Neural progenitor cell (in vitro differentiated cells): ENCODE measurements around the gene ANK3. TPM values are rescaled to one million over a fixed set of nuclear protein-coding genes. Genes with fewer than 3 reads are reported as not detected.

Experiments used
- DNase-seq: peaks from one replicate; pipeline ENCODE4 v3.0.0-alpha.2; 2016; ENCODE audit warnings: low spot score
- H2AFZ ChIP-seq: fragments of 200-600 bp; sonication (generic); replicated peaks from 2 replicates; pipeline ENCODE4 v1.6.1; 2016; ENCODE audit warnings: antibody characterized with exemption
- H3F3A ChIP-seq: fragments of 200-600 bp; sonication (generic); 2 replicates; pipeline ENCODE4 v1.6.1; 2016; ENCODE audit warnings: antibody characterized with exemption, low read depth
- H3K27ac ChIP-seq: fragments of 200-600 bp; sonication (generic); 2 replicates; pipeline ENCODE4 v1.5.1; 2016; ENCODE audit warnings: mild to moderate bottlenecking
- H3K27me3 ChIP-seq: fragments of 200-600 bp; sonication (generic); 2 replicates; pipeline ENCODE4 v1.6.1; 2016; ENCODE audit warnings: mild to moderate bottlenecking, moderate library complexity
- H3K36me3 ChIP-seq: fragments of 200-600 bp; sonication (generic); 2 replicates; pipeline ENCODE4 v1.5.1; 2016
- H3K4me1 ChIP-seq: fragments of 200-600 bp; sonication (generic); 2 replicates; pipeline ENCODE4 v1.6.1; 2016; ENCODE audit warnings: mixed run types
- H3K4me2 ChIP-seq: fragments of 200-600 bp; sonication (generic); 2 replicates; pipeline ENCODE4 v1.6.1; 2016
- H3K4me3 ChIP-seq: fragments of 200-600 bp; sonication (generic); 2 replicates; pipeline ENCODE4 v1.5.1; 2016
- H3K79me2 ChIP-seq: fragments of 200-600 bp; sonication (generic); 2 replicates; pipeline ENCODE4 v1.6.1; 2016; ENCODE audit warnings: low read depth
- H3K9ac ChIP-seq: fragments of 200-600 bp; sonication (generic); 2 replicates; pipeline ENCODE4 v1.6.1; 2016
- H3K9me3 ChIP-seq: fragments of 200-600 bp; sonication (generic); 2 replicates; pipeline ENCODE4 v1.5.1; 2016; ENCODE audit warnings: low read depth
- H4K20me1 ChIP-seq: fragments of 200-600 bp; sonication (generic); 2 replicates; pipeline ENCODE4 v1.6.1; 2016; ENCODE audit warnings: low read depth
- H3K27ac Mint-ChIP-seq: 3 replicates; pipeline ENCODE4 v1.8.0; 2021; ENCODE audit warnings: mixed read lengths
- H3K27me3 Mint-ChIP-seq: 2 replicates; pipeline ENCODE4 v1.8.0; 2022; ENCODE audit warnings: low read depth, mild to moderate bottlenecking, inconsistent platforms, moderate library complexity, mixed read lengths; ENCODE audit not compliant: insufficient read depth
- H3K36me3 Mint-ChIP-seq: 3 replicates; pipeline ENCODE4 v1.8.0; 2021; ENCODE audit warnings: mixed read lengths
- H3K4me1 Mint-ChIP-seq: 3 replicates; pipeline ENCODE4 v1.8.0; 2021; ENCODE audit warnings: mixed read lengths
- H3K4me3 Mint-ChIP-seq: 3 replicates; pipeline ENCODE4 v1.8.0; 2021; ENCODE audit warnings: mild to moderate bottlenecking, moderate library complexity, mixed read lengths
- H3K9me3 Mint-ChIP-seq: 3 replicates; pipeline ENCODE4 v1.8.0; 2020; ENCODE audit warnings: mixed read lengths
- CTCF ChIP-seq: fragments of 200-600 bp; sonication (generic); IDR thresholded peaks from 2 replicates; pipeline ENCODE4 v1.5.1; 2017; ENCODE audit warnings: antibody characterized with exemption, mild to moderate bottlenecking
- EZH2 ChIP-seq: fragments of 200-600 bp; sonication (generic); IDR thresholded peaks from 2 replicates; pipeline ENCODE4 v1.6.1; 2017; ENCODE audit warnings: antibody characterized with exemption, mild to moderate bottlenecking, moderate library complexity
- EZH2phosphoT487 ChIP-seq: fragments of 200-600 bp; sonication (generic); IDR thresholded peaks from 2 replicates; pipeline ENCODE4 v1.6.1; 2017; ENCODE audit warnings: antibody characterized with exemption
- small RNA-seq: library from RNA; depleted of rRNA; stranded (forward); fragments of <200 nt; gene quantifications from one replicate; pipeline ENCODE3, GENCODE V24; 2015
- total RNA-seq: library from RNA; depleted of rRNA; stranded (reverse); fragments of >200 nt; gene quantifications from 2 replicates; pipeline ENCODE4 v1.2.3, GENCODE V29; 2015; ENCODE audit warnings: low replicate concordance

Gene ANK3
- total RNA-seq, 1 donor from 2014 or later, result 54.1 TPM

GRCh38 chr10:59980356-59980755 is 409.3 kb downstream of the ANK3 start:
- no peaks in the 10 kb centered on the region for H3K27me3 ChIP-seq
- no peak overlapping the region for H3K4me3 ChIP-seq
- H4K20me1 ChIP-seq, result no peaks in the 10 kb centered on the region
- no peaks in the 10 kb centered on the region for H3K79me2 ChIP-seq
- no peak overlapping the region for H3K27ac ChIP-seq
- TF ChIP-seq EZH2, result no peak
- no peak for TF ChIP-seq CTCF
- TF ChIP-seq EZH2phosphoT487, result no peak
- peaks cover 19% of the 10 kb centered on the region for H3K9me3 Mint-ChIP-seq
- no peak overlapping the region for H3K4me2 ChIP-seq
- peaks cover 3% of the 10 kb centered on the region for H3K4me1 Mint-ChIP-seq
- no peaks in the 10 kb centered on the region for H3K27me3 Mint-ChIP-seq
- H3K9me3 ChIP-seq, result no peaks in the 10 kb centered on the region
- no peaks in the 10 kb centered on the region for H3K4me1 ChIP-seq
- H2AFZ ChIP-seq, result no peak overlapping the region
- H3K9ac ChIP-seq, result no peak overlapping the region
- H3K36me3 Mint-ChIP-seq, result no peaks in the 10 kb centered on the region
- no peak for DNase-seq
- H3F3A ChIP-seq, result no peaks in the 10 kb centered on the region
- H3K36me3 ChIP-seq, result no peaks in the 10 kb centered on the region
- H3K27ac Mint-ChIP-seq, result no peak overlapping the region
- H3K4me3 Mint-ChIP-seq, result no peak overlapping the region

GRCh38 chr10:59977486-59977885 is 412.2 kb downstream of the ANK3 start:
- H3K4me2 ChIP-seq, result no peak overlapping the region
- H2AFZ ChIP-seq, result no peak overlapping the region
- Mint-ChIP-seq H3K4me1 (peaks cover 3% of the 10 kb centered on the region), H3K4me3 (no peak overlapping the region), H3K27ac (no peak overlapping the region), H3K27me3 (no peaks in the 10 kb centered on the region), H3K9me3 (peaks cover 22% of the 10 kb centered on the region), H3K36me3 (no peaks in the 10 kb centered on the region)
- no peak overlapping the region for H3K9ac ChIP-seq
- H3K79me2 ChIP-seq, result no peaks in the 10 kb centered on the region
- H3K27me3 ChIP-seq, result no peaks in the 10 kb centered on the region
- H3K9me3 ChIP-seq, result no peaks in the 10 kb centered on the region
- DNase-seq, result no peak
- no peak for TF ChIP-seq EZH2phosphoT487
- no peaks in the 10 kb centered on the region for H3K4me1 ChIP-seq
- H3K36me3 ChIP-seq, result no peaks in the 10 kb centered on the region
- H3K27ac ChIP-seq, result no peak overlapping the region
- H3K4me3 ChIP-seq, result no peak overlapping the region
- no peaks in the 10 kb centered on the region for H3F3A ChIP-seq
- H4K20me1 ChIP-seq, result no peaks in the 10 kb centered on the region

GRCh38 chr10:59976909-59977308 is 412.8 kb downstream of the ANK3 start:
- no peak overlapping the region for H3K27ac ChIP-seq
- TF ChIP-seq EZH2 (no peak), CTCF (no peak)
- H4K20me1 ChIP-seq, result no peaks in the 10 kb centered on the region
- no peak overlapping the region for H3K4me2 ChIP-seq
- H3K27me3 Mint-ChIP-seq, result no peaks in the 10 kb centered on the region
- H3K36me3 ChIP-seq, result no peaks in the 10 kb centered on the region
- no peak overlapping the region for H3K9ac ChIP-seq
- no peak overlapping the region for H3K4me3 Mint-ChIP-seq
- peaks cover 3% of the 10 kb centered on the region for H3K4me1 Mint-ChIP-seq
- H3K4me3 ChIP-seq, result no peak overlapping the region
- H3K4me1 ChIP-seq, result no peaks in the 10 kb centered on the region
- H3F3A ChIP-seq, result no peaks in the 10 kb centered on the region
- no peaks in the 10 kb centered on the region for H3K27me3 ChIP-seq
- no peak overlapping the region for H3K27ac Mint-ChIP-seq
- H3K9me3 Mint-ChIP-seq, result peaks cover 22% of the 10 kb centered on the region
- no peak overlapping the region for H2AFZ ChIP-seq
- no peak for DNase-seq
- no peaks in the 10 kb centered on the region for H3K79me2 ChIP-seq
- H3K36me3 Mint-ChIP-seq, result no peaks in the 10 kb centered on the region
- no peaks in the 10 kb centered on the region for H3K9me3 ChIP-seq

Small RNAs within 50 kb of the gene (small RNA-seq; reads per million reads assigned to genes)
- not detected for gene RF00019
